K562 (cell line): ENCODE results near the gene ZDHHC24. TPM values are rescaled to one million over a fixed set of nuclear protein-coding genes. Genes with fewer than 3 reads are reported as not detected.

ENCODE experiments used
- ATAC-seq: fragments of 200-7000 bp; cut with Tn5 transposase; 3 replicates; pipeline ENCODE4 v1.9.1; 2020; ENCODE audit warnings: moderate library complexity
- BruUV-seq: library from RNA; stranded (reverse); fragments of 400-500 nt; replicated peaks from 2 replicates; lab custom pipeline; 2021; lab: Mats Ljungman, UMichigan
- CTCF ChIA-PET: fragments of 300-600 bp; formaldehyde crosslinking; extraction: SDS; loops from one replicate; lab custom pipeline; 2021; ENCODE audit warnings: low intra/inter-chr PET ratio; lab: Yijun Ruan, JAX
- POLR2A ChIA-PET: fragments of 300-600, 350-650 bp; sonication (Branson Sonifier 250); formaldehyde crosslinking; extraction: SDS; loops from one replicate; lab custom pipeline; 2021; ENCODE audit warnings: antibody characterized with exemption, inconsistent platforms; lab: Yijun Ruan, JAX
- DNase-seq, 4 experiments: peaks; one replicate each; pipeline versions ENCODE4 v3.0.0 to v3.0.0-alpha.2; 2011 to 2018; ENCODE audit warnings: low spot score in 3 of 4, mixed read lengths in 3 of 4; ENCODE audit errors: extremely low read depth in 1 of 4
- FAIRE-seq: peaks from 2 replicates; lab custom pipeline; 2011; peaks lifted over from hg19 to GRCh38; lab: Jason Lieb, UNC
- H2AFZ ChIP-seq: 2 replicates; pipeline ENCODE4 v1.6.0; 2011; ENCODE audit warnings: low read depth, low read length, control low read depth, inconsistent platforms
- H3K27ac ChIP-seq: fragments of 200-600 bp; 3 replicates; pipeline ENCODE4 v1.8.0; 2011; ENCODE audit warnings: low read depth, mild to moderate bottlenecking, control low read depth, inconsistent platforms, low read length, moderate library complexity, mixed read lengths; ENCODE audit errors: extremely low read depth
- H3K27me3 ChIP-seq, 2 experiments: fragments of 300-600 bp in 1 of 2; 2 replicates in 1 of 2; 3 replicates in 1 of 2; pipeline versions ENCODE4 v1.6.0 to v1.8.0; 2011; ENCODE audit warnings: inconsistent platforms in 2 of 2, low read length in 2 of 2, mild to moderate bottlenecking in 1 of 2, mixed read lengths in 1 of 2, moderate library complexity in 1 of 2; ENCODE audit not compliant: control insufficient read depth in 2 of 2, insufficient read depth in 2 of 2
- H3K36me3 ChIP-seq: fragments of 300-600 bp; 3 replicates; pipeline ENCODE4 v1.8.0; 2011; ENCODE audit warnings: mild to moderate bottlenecking, low read length, inconsistent platforms; ENCODE audit not compliant: control insufficient read depth, insufficient read depth
- H3K4me1 ChIP-seq, 2 experiments: fragments of 200-600 bp in 1 of 2; replicated peaks in 1 of 2; 2 replicates in 1 of 2; 3 replicates in 1 of 2; pipeline versions ENCODE4 v1.5.1 to v1.8.0; 2011; ENCODE audit warnings: inconsistent platforms in 2 of 2, low read length in 2 of 2, mild to moderate bottlenecking in 1 of 2, mixed read lengths in 1 of 2, moderate library complexity in 1 of 2; ENCODE audit not compliant: control insufficient read depth in 2 of 2, insufficient read depth in 2 of 2
- H3K4me2 ChIP-seq: 2 replicates; pipeline ENCODE4 v1.6.1; 2011; ENCODE audit warnings: low read length, control low read depth, inconsistent platforms, mixed read lengths; ENCODE audit not compliant: insufficient read depth
- H3K4me3 ChIP-seq: fragments of 200-600 bp; sonication (generic), shearing (Covaris generic); 2 replicates; pipeline ENCODE4 v1.5.1; 2016; ENCODE audit warnings: control low read depth, inconsistent platforms
- H3K79me2 ChIP-seq: fragments of 200-600 bp; 3 replicates; pipeline ENCODE4 v1.8.0; 2011; ENCODE audit warnings: low read length, inconsistent platforms; ENCODE audit not compliant: control insufficient read depth, insufficient read depth
- H3K9ac ChIP-seq, 2 experiments: 2 replicates each; pipeline versions ENCODE4 v1.6.0 to v1.6.1; 2011; ENCODE audit warnings: low read depth in 2 of 2, low read length in 2 of 2, control low read depth in 1 of 2, inconsistent platforms in 1 of 2, mild to moderate bottlenecking in 1 of 2, mixed read lengths in 1 of 2; ENCODE audit not compliant: insufficient read depth in 1 of 2
- H3K9me1 ChIP-seq: one replicate; pipeline ENCODE4 v1.6.0; 2011; ENCODE audit warnings: inconsistent platforms, mild to moderate bottlenecking, low read length, moderate library complexity; ENCODE audit not compliant: control insufficient read depth, insufficient read depth
- H3K9me3 ChIP-seq: replicated peaks from 2 replicates; pipeline ENCODE4 v1.5.1; 2011; ENCODE audit warnings: low read depth, low read length, inconsistent platforms; ENCODE audit not compliant: control insufficient read depth, insufficient read depth
- H4K20me1 ChIP-seq: replicated peaks from 2 replicates; pipeline ENCODE4 v1.6.1; 2011; ENCODE audit warnings: low read length, inconsistent platforms, mixed read lengths; ENCODE audit not compliant: control insufficient read depth, insufficient read depth
- BRD4 ChIP-seq: fragments of 200-600 bp; sonication (generic); IDR thresholded peaks from 2 replicates; pipeline ENCODE4 v1.6.1; 2017; ENCODE audit warnings: inconsistent platforms
- CHCHD3 ChIP-seq: fragments of 250-450 bp; sonication (Bioruptor Pico); IDR thresholded peaks from 2 replicates; pipeline ENCODE4 v2.1.2; 2022; ENCODE audit warnings: mild to moderate bottlenecking
- DPF2 ChIP-seq: fragments of 450-650 bp; IDR thresholded peaks from 2 replicates; pipeline ENCODE4 v1.6.1; 2016
- ETV5 ChIP-seq: sonication (generic); formaldehyde crosslinking; IDR thresholded peaks from 2 replicates; pipeline ENCODE4 v1.4.0; 2020; ENCODE audit warnings: low read depth, mild to moderate bottlenecking, missing genetic modification reagents
- GATAD2A ChIP-seq: fragments of 450-650 bp; IDR thresholded peaks from 2 replicates; pipeline ENCODE4 v1.6.1; 2017
- JUND ChIP-seq, 2 experiments: IDR thresholded peaks; 2 replicates in 1 of 2; 3 replicates in 1 of 2; pipeline ENCODE4 v1.6.1; 2011; ENCODE audit warnings: borderline replicate concordance in 2 of 2, low read depth in 2 of 2, low read length in 2 of 2, improper control_type of control experiment in 1 of 2, missing biosample characterization in 1 of 2, missing genetic modification characterization in 1 of 2, missing genetic modification reagents in 1 of 2
- NR1H2 ChIP-seq: sonication (generic); formaldehyde crosslinking; IDR thresholded peaks from 2 replicates; pipeline ENCODE4 v1.4.0; 2020; ENCODE audit warnings: mild to moderate bottlenecking, missing genetic modification reagents
- SIN3B ChIP-seq: fragments of 450-650 bp; IDR thresholded peaks from 2 replicates; pipeline ENCODE4 v1.6.1; 2017; ENCODE audit warnings: low read depth, mild to moderate bottlenecking, moderate library complexity
- SIX5 ChIP-seq, 2 experiments: IDR thresholded peaks; 2 replicates each; pipeline ENCODE4 v1.6.1; 2011; ENCODE audit warnings: low read length in 2 of 2, borderline replicate concordance in 1 of 2, low read depth in 1 of 2, mild to moderate bottlenecking in 1 of 2, moderate library complexity in 1 of 2; ENCODE audit not compliant: insufficient read depth in 1 of 2
- TOE1 ChIP-seq, 2 experiments: fragments of 450-650 bp in 1 of 2; sonication (generic) in 1 of 2; formaldehyde crosslinking in 1 of 2; IDR thresholded peaks; 2 replicates each; pipeline versions ENCODE4 v1.7.1 to v1.8.0; 2016 to 2022; ENCODE audit warnings: borderline replicate concordance in 2 of 2, mild to moderate bottlenecking in 2 of 2, antibody characterized with exemption in 1 of 2, inconsistent platforms in 1 of 2, low read depth in 1 of 2, missing genetic modification reagents in 1 of 2, moderate library complexity in 1 of 2
- ZBTB7A ChIP-seq: IDR thresholded peaks from 2 replicates; pipeline ENCODE4 v1.6.1; 2011; ENCODE audit warnings: low read depth, mild to moderate bottlenecking, low read length, moderate library complexity, borderline replicate concordance; ENCODE audit not compliant: control insufficient read depth
- ZNF507 ChIP-seq: conservative IDR thresholded peaks from 2 replicates; pipeline ENCODE4 v1.6.1; 2017; ENCODE audit warnings: missing genetic modification characterization, missing compliant biosample characterization
- WGBS: fragments of 100-300 bp; shearing (Covaris generic); methylation state at CpG from one replicate; pipeline ENCODE4 v1.1.6; 2016; ENCODE audit warnings: low coverage, mixed read lengths; ENCODE audit not compliant: insufficient coverage; ENCODE audit errors: missing lambda C conversion rate; 5-methylcytosine and 5-hydroxymethylcytosine counted together
- in situ Hi-C: fragments of 300-500 bp; cut with MboI; formaldehyde crosslinking; loops from 4 replicates; pipeline ENCODE4 v1.15.0; 2018; ENCODE audit warnings: inconsistent platforms, mixed read lengths
- intact Hi-C: fragments of 100-400 bp; cut with micrococcal nuclease; formaldehyde crosslinking; loops from 2 replicates; pipeline ENCODE4 v1.14.2; 2022
- polyA plus RNA-seq, 8 experiments: library from polyadenylated mRNA; depleted of rRNA in 4 of 8; stranded (reverse) in 5 of 8; unstranded in 3 of 8; fragments of >200 nt; fragmentation: Nextera tagmentation in 2 of 8; fragmentation: Illumina TruSeq in 1 of 8; extraction: Ambion mirVana in 2 of 8; extraction: Trizol in 1 of 8; gene quantifications; 2 replicates each; pipeline versions ENCODE4 v1.2.1 to v1.2.3, GENCODE V29; 2011 to 2014; ENCODE audit warnings: inconsistent platforms in 1 of 8, missing spikeins in 1 of 8
- total RNA-seq, 7 experiments: library from RNA; depleted of rRNA in 6 of 7; stranded (reverse); fragments of >200 nt in 6 of 7; fragmentation: Illumina TruSeq in 2 of 7; extraction: Trizol in 2 of 7; gene quantifications; 2 replicates each; pipeline versions ENCODE4 v1.2.1 to v1.2.3, GENCODE V29; 2011 to 2021; ENCODE audit warnings: low replicate concordance in 1 of 7
- TF ChIP-seq, protein P1 (sequence below): fragments of 450-650 bp; IDR thresholded peaks from 2 replicates; pipeline ENCODE4 v1.6.1; 2014; ENCODE audit warnings: low read depth, mild to moderate bottlenecking, moderate library complexity, borderline replicate concordance
- TF ChIP-seq, protein P2 (sequence below), 2 experiments: fragments of 250-450 bp in 1 of 2; fragments of 450-650 bp in 1 of 2; sonication (Bioruptor Pico) in 1 of 2; IDR thresholded peaks; 2 replicates each; pipeline versions ENCODE4 v1.6.1 to v1.8.0; 2016 to 2021; ENCODE audit warnings: mild to moderate bottlenecking in 2 of 2, moderate library complexity in 2 of 2, missing compliant biosample characterization in 1 of 2, missing genetic modification characterization in 1 of 2
- TF ChIP-seq, protein P3 (sequence below): fragments of 450-650 bp; IDR thresholded peaks from 2 replicates; pipeline ENCODE4 v1.7.1; 2018; ENCODE audit warnings: mild to moderate bottlenecking, low read depth; ENCODE audit not compliant: partially characterized antibody

ZDHHC24 gene
- total and polyA plus RNA-seq, 9 of the 15 experiments (the other 6 are each of a cell fraction or from before 2014, with no cell fraction given), result 0.45 to 11.2 (median 2.7) TPM

DNA sequence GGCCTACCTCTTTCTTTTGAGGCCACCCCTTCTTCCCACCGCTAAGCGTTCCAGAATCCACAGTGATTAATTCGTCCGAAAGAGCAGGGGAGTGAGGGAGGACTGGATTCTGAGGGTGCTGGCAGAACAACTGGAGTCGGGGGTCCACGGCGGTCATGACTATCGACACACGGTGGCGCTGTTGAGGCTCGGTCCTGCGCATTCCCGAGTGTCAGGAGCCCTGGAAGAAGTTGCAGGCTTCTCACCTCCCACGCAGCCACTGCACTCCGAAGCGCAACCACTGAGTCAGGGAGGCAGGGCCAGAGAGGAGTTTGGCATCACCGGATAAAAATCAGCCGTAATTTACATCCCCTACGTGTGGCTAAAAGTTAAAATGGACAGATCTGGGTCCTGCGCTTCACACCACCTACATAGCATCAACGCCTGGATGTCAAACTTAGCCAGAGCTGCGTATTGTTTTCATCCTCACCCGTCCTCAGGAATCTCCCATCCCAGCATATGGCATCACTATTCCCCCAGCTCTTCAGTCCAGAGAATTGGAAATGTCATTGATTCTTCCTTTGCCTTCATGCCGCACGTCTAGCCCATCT is 33.3 kb upstream of the ZDHHC24 start:
- Histone ChIP-seq H3K9me3 (peaks cover 3% of the 10 kb centered on the region; the same call in 1 of the 2 replicates), H3K36me3 (no peaks in the 10 kb centered on the region), H3K4me1 (peaks cover 3 to 5% of the 10 kb centered on the region in 2 experiments; a peak in 2 of 5 replicates), H2AFZ (peak overlapping the region; percentile 77), H4K20me1 (no peaks in the 10 kb centered on the region), H3K4me3 (no peak overlapping the region), H3K27ac (no peak overlapping the region), H3K4me2 (peak overlapping the region; percentile 70), H3K9ac (no peak overlapping the region), H3K79me2 (no peaks in the 10 kb centered on the region), H3K27me3 (no peaks in the 10 kb centered on the region), H3K9me1 (no peaks in the 10 kb centered on the region)
- ChIA-PET POLR2A (interaction anchor here (1.0 to 1.7 kb wide), 2 partner anchors 10 to 99 kb away, joined by 3 to 5 read pairs; no protein-coding TSS in a partner anchor), CTCF (interaction anchor here (1.7 kb wide), 1 partner anchor 99 kb away, joined by 11 read pairs; the partner anchor contains the start of gene RBM4B)
- ATAC-seq (peak; percentile 96), DNase-seq (peak; percentile 82 to 86 (median 84)), FAIRE-seq (peak; percentile 52)
- BruUV-seq, result no TSS peak
- WGBS, result 18% methylated on average over 24 of the region's 25 CpGs
- in situ Hi-C loops (no loop called here), intact Hi-C loops (loop anchor here (1.0 to 2.0 kb wide), 2 partner anchors 99 to 256 kb away; no protein-coding TSS in a partner anchor)
- 0 out of 2 replicates have a peak, but pooled peaks have one; percentile 16 for TF ChIP-seq JUND (IDR thresholded peaks at IDR 0.05; ENCODE audit: borderline replicate concordance, low read depth, low read length)
- no peak; the same call in 2 of the 3 replicates for TF ChIP-seq JUND (tag; IDR thresholded peaks at IDR 0.05; ENCODE audit: borderline replicate concordance, low read depth, low read length)
- TF ChIP-seq GATAD2A, result 0 out of 2 replicates have a peak, but pooled peaks have one; percentile 19
- peak; percentile 85 for TF ChIP-seq ZBTB7A
- TF ChIP-seq SIN3B, result no peak
- no peak for TF ChIP-seq ETV5
- no peak for TF ChIP-seq DPF2
- TF ChIP-seq, protein P1, sequence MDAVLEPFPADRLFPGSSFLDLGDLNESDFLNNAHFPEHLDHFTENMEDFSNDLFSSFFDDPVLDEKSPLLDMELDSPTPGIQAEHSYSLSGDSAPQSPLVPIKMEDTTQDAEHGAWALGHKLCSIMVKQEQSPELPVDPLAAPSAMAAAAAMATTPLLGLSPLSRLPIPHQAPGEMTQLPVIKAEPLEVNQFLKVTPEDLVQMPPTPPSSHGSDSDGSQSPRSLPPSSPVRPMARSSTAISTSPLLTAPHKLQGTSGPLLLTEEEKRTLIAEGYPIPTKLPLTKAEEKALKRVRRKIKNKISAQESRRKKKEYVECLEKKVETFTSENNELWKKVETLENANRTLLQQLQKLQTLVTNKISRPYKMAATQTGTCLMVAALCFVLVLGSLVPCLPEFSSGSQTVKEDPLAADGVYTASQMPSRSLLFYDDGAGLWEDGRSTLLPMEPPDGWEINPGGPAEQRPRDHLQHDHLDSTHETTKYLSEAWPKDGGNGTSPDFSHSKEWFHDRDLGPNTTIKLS, result no peak
- no peak for TF ChIP-seq SIX5 (IDR thresholded peaks at IDR 0.05; ENCODE audit: borderline replicate concordance in 1 of 2, insufficient read depth in 1 of 2, low read depth in 1 of 2, low read length in 2 of 2)
- TF ChIP-seq NR1H2 (CRISPR knock-in tag), result no peak
- no peak for TF ChIP-seq BRD4
- TF ChIP-seq, protein P2, sequence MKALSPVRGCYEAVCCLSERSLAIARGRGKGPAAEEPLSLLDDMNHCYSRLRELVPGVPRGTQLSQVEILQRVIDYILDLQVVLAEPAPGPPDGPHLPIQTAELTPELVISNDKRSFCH (CRISPR knock-in tag; IDR thresholded peaks at IDR 0.05), result no peak
- TF ChIP-seq, protein P2 (tag; IDR thresholded peaks at IDR 0.05), result no peak
- no peak for TF ChIP-seq CHCHD3 (CRISPR knock-in tag)
- TF ChIP-seq TOE1 (IDR thresholded peaks at IDR 0.05; ENCODE audit: borderline replicate concordance), result no peak
- no peak for TF ChIP-seq TOE1 (CRISPR knock-in tag; IDR thresholded peaks at IDR 0.05; ENCODE audit: borderline replicate concordance, low read depth)
- TF ChIP-seq ZNF507 (tag), result no peak
- TF ChIP-seq, protein P3, sequence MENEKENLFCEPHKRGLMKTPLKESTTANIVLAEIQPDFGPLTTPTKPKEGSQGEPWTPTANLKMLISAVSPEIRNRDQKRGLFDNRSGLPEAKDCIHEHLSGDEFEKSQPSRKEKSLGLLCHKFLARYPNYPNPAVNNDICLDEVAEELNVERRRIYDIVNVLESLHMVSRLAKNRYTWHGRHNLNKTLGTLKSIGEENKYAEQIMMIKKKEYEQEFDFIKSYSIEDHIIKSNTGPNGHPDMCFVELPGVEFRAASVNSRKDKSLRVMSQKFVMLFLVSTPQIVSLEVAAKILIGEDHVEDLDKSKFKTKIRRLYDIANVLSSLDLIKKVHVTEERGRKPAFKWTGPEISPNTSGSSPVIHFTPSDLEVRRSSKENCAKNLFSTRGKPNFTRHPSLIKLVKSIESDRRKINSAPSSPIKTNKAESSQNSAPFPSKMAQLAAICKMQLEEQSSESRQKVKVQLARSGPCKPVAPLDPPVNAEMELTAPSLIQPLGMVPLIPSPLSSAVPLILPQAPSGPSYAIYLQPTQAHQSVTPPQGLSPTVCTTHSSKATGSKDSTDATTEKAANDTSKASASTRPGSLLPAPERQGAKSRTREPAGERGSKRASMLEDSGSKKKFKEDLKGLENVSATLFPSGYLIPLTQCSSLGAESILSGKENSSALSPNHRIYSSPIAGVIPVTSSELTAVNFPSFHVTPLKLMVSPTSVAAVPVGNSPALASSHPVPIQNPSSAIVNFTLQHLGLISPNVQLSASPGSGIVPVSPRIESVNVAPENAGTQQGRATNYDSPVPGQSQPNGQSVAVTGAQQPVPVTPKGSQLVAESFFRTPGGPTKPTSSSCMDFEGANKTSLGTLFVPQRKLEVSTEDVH, result no peak
